Right lobe of liver (tissue), 4 donors: Measurements from ENCODE around the gene MIDN.

ENCODE experiments used
- CTCF ChIP-seq, 4 donors: fragments of 200-600 bp in 3 of 4; fragments of 450-650 bp in 1 of 4; IDR thresholded peaks; one replicate each; pipeline versions ENCODE4 v1.5.1 to v1.8.0; 2016 to 2022; ENCODE audit warnings: antibody characterized with exemption in 4 of 4, mild to moderate bottlenecking in 2 of 4
- POLR2A ChIP-seq: fragments of 450-650 bp; IDR thresholded peaks from one replicate; pipeline ENCODE4 v1.6.1; 2017; ENCODE audit warnings: antibody characterized with exemption, mild to moderate bottlenecking
- donor health status: DM: no; HTN: no; CAD: no.
- donor health status: DM: no; HTN: no; CAD: no.
- donor health status: DM: no; HTN: yes; CAD: no.

GRCh38 chr19:1271528-1272422, 23.4 kb downstream of the MIDN start:
- TF ChIP-seq POLR2A (no peak), CTCF (IDR thresholded peaks at IDR 0.05) (no peak)
